Smooth muscle cell (in vitro differentiated cells): Measurements from ENCODE around the gene FCN1. TPM values are rescaled to one million over a fixed set of nuclear protein-coding genes. Genes with fewer than 3 reads are reported as not detected.

ENCODE experiments used
- DNase-seq: peaks from one replicate; lab custom pipeline; 2025; ENCODE audit not compliant: unreplicated experiment; lab: John Stamatoyannopoulos, UW
- H2AFZ ChIP-seq: fragments of 200-600 bp; sonication (generic); 2 replicates; pipeline ENCODE4 v1.6.0; 2016; ENCODE audit warnings: antibody characterized with exemption, low read depth, mild to moderate bottlenecking
- H3F3A ChIP-seq: fragments of 200-600 bp; sonication (generic); 2 replicates; pipeline ENCODE4 v1.6.0; 2017; ENCODE audit warnings: antibody characterized with exemption, low read depth
- H3K27ac ChIP-seq: fragments of 200-600 bp; sonication (generic); 2 replicates; pipeline ENCODE4 v1.5.1; 2016; ENCODE audit warnings: low read depth, mild to moderate bottlenecking
- H3K27me3 ChIP-seq: fragments of 200-600 bp; sonication (generic); 2 replicates; pipeline ENCODE4 v1.6.1; 2016; ENCODE audit warnings: low read depth, mild to moderate bottlenecking
- H3K36me3 ChIP-seq: fragments of 200-600 bp; sonication (generic); 2 replicates; pipeline ENCODE4 v1.5.1; 2016; ENCODE audit warnings: low read depth
- H3K4me1 ChIP-seq: fragments of 200-600 bp; sonication (generic); 2 replicates; pipeline ENCODE4 v1.5.1; 2016; ENCODE audit warnings: low read depth
- H3K4me2 ChIP-seq: fragments of 200-600 bp; sonication (generic); 2 replicates; pipeline ENCODE4 v1.6.0; 2016; ENCODE audit warnings: mild to moderate bottlenecking
- H3K4me3 ChIP-seq: fragments of 200-600 bp; sonication (generic); 2 replicates; pipeline ENCODE4 v1.5.1; 2016; ENCODE audit warnings: mild to moderate bottlenecking
- H3K79me2 ChIP-seq: fragments of 200-600 bp; sonication (generic); 2 replicates; pipeline ENCODE4 v1.6.0; 2016; ENCODE audit warnings: low read depth, mild to moderate bottlenecking
- H3K9ac ChIP-seq: fragments of 200-600 bp; sonication (generic); 2 replicates; pipeline ENCODE4 v1.6.0; 2016; ENCODE audit warnings: low read depth
- H3K9me3 ChIP-seq: fragments of 200-600 bp; sonication (generic); replicated peaks from 2 replicates; pipeline ENCODE4 v1.5.1; 2016; ENCODE audit warnings: low read depth
- H4K20me1 ChIP-seq: fragments of 200-600 bp; sonication (generic); 2 replicates; pipeline ENCODE4 v1.6.0; 2016; ENCODE audit warnings: low read depth
- CTCF ChIP-seq: fragments of 200-600 bp; sonication (generic); IDR thresholded peaks from 2 replicates; pipeline ENCODE4 v1.5.1; 2017; ENCODE audit warnings: borderline replicate concordance, mild to moderate bottlenecking, antibody characterized with exemption; ENCODE audit not compliant: insufficient read depth, poor library complexity, severe bottlenecking
- WGBS: methylation state at CpG from one replicate; pipeline ENCODE4 v1.1.7; 2016; ENCODE audit warnings: low lambda C conversion rate; 5-methylcytosine and 5-hydroxymethylcytosine counted together
- polyA plus RNA-seq: library from polyadenylated mRNA; unstranded; fragments of >200 nt; fragmentation: Nextera tagmentation; extraction: Ambion mirVana; gene quantifications from 2 replicates; pipeline ENCODE4 v1.2.1, GENCODE V29; 2016
- total RNA-seq: library from RNA; depleted of rRNA; stranded (reverse); fragments of >200 nt; gene quantifications from 2 replicates; pipeline ENCODE4 v1.2.3, GENCODE V29; 2014

FCN1 gene
- total and polyA plus RNA-seq, 2 experiments from 2014 or later = 0.13 TPM; not detected in 1

DNA sequence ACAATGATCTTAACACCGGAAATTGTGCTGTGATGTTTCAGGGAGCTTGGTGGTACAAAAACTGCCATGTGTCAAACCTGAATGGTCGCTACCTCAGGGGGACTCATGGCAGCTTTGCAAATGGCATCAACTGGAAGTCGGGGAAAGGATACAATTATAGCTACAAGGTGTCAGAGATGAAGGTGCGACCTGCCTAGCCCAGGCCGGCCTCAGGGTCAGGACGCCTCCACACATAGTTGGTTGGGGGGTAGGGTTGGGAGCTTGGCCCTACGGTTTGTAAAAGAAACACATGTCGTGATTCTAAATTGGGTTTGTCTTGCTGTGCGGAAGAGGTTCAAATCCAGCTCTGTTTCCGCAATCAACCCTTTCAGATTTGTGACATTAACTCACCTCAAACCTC, 30.5 kb downstream of the FCN1 start:
- Histone ChIP-seq H3K36me3 (no peaks in the 10 kb centered on the region), H3K9ac (no peak overlapping the region), H3K4me2 (no peak overlapping the region), H3K79me2 (no peaks in the 10 kb centered on the region), H4K20me1 (no peaks in the 10 kb centered on the region), H3K4me3 (no peak overlapping the region), H3K9me3 (no peaks in the 10 kb centered on the region), H3K27me3 (no peaks in the 10 kb centered on the region), H3K4me1 (no peaks in the 10 kb centered on the region), H3F3A (no peaks in the 10 kb centered on the region), H2AFZ (no peak overlapping the region), H3K27ac (no peak overlapping the region)
- no peak for DNase-seq
- no peak for TF ChIP-seq CTCF
- WGBS = 91% methylated on average over 10 of the region's 10 CpGs

DNA sequence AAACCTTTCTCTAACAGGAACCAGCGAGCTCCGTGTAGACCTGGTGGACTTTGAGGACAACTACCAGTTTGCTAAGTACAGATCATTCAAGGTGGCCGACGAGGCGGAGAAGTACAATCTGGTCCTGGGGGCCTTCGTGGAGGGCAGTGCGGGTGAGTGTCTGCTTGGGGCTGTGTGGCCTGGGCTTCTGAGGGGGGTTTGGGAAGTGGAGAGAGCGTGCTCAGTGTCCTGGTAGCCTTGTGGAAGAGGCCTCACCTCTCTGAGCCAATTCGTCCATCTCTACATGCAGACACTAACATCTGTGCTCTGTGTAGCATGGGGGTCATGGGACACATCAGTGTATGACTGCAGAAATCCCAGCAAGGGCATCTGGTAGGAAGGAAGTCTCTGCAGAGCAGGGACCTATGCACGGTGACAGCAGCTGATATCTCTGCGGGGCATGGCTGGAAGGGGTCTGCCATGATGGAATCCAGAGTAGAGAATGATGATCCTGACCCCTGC, 31.2 kb downstream of the FCN1 start:
- H3K27ac ChIP-seq = no peak overlapping the region
- no peak for DNase-seq
- TF ChIP-seq CTCF = no peak

GRCh38 chr9:134885679-134886412, 31.9 kb downstream of the FCN1 start:
- Histone ChIP-seq H4K20me1 (no peaks in the 10 kb centered on the region), H3K27me3 (no peaks in the 10 kb centered on the region), H3K9me3 (no peaks in the 10 kb centered on the region), H3F3A (no peaks in the 10 kb centered on the region), H3K27ac (no peak overlapping the region), H3K4me2 (no peak overlapping the region), H3K4me1 (no peaks in the 10 kb centered on the region), H3K36me3 (no peaks in the 10 kb centered on the region), H2AFZ (no peak overlapping the region), H3K9ac (no peak overlapping the region), H3K79me2 (no peaks in the 10 kb centered on the region), H3K4me3 (no peak overlapping the region)
- no peak for TF ChIP-seq CTCF
- WGBS = 91% methylated on average over 24 of the region's 24 CpGs
- no peak for DNase-seq

More for the DNA sequence above, 31.2 kb downstream of the FCN1 start:
- Histone ChIP-seq H3K27me3 (no peaks in the 10 kb centered on the region), H3F3A (no peaks in the 10 kb centered on the region), H3K4me1 (no peaks in the 10 kb centered on the region), H3K9ac (no peak overlapping the region), H3K4me3 (no peak overlapping the region), H3K4me2 (no peak overlapping the region), H3K9me3 (no peaks in the 10 kb centered on the region), H2AFZ (no peak overlapping the region), H4K20me1 (no peaks in the 10 kb centered on the region), H3K36me3 (no peaks in the 10 kb centered on the region), H3K79me2 (no peaks in the 10 kb centered on the region)
- WGBS = 89% methylated on average over 11 of the region's 11 CpGs
